A673 (cell line): ENCODE results near the gene THG1L. TPM values are rescaled to one million over a fixed set of nuclear protein-coding genes. Genes with fewer than 3 reads are reported as not detected.

Source experiments
- BruUV-seq: library from RNA; stranded (reverse); fragments of 400-500 nt; replicated peaks from 2 replicates; lab custom pipeline; 2021; lab: Mats Ljungman, UMichigan
- CTCF ChIA-PET: fragments of 300-600 bp; sonication (Branson Sonifier 250); formaldehyde crosslinking; loops from one replicate; lab custom pipeline; 2022; ENCODE audit warnings: antibody characterized with exemption; lab: Charles Lee
- POLR2A ChIA-PET: fragments of 300-600 bp; sonication (Branson Sonifier 250); formaldehyde crosslinking; loops from one replicate; lab custom pipeline; 2022; ENCODE audit warnings: antibody characterized with exemption; ENCODE audit not compliant: low non-redundant PET; lab: Charles Lee
- DNase-seq: peaks from one replicate; pipeline ENCODE4 v3.0.0-alpha.2; 2015; ENCODE audit warnings: low spot score
- H3K27ac ChIP-seq: fragments of 200-600 bp; sonication (generic); 2 replicates; pipeline ENCODE4 v1.5.1; 2016; ENCODE audit warnings: mixed run types, low read depth, mild to moderate bottlenecking, mixed read lengths, antibody characterized with exemption, low read length; ENCODE audit not compliant: poor library complexity, severe bottlenecking
- H3K27me3 ChIP-seq: fragments of 200-600 bp; sonication (generic); replicated peaks from 2 replicates; pipeline ENCODE4 v1.6.1; 2017; ENCODE audit warnings: mixed run types, low read depth, mild to moderate bottlenecking, mixed read lengths, antibody characterized with exemption, low read length; ENCODE audit not compliant: insufficient read depth, poor library complexity
- H3K36me3 ChIP-seq: fragments of 200-600 bp; sonication (generic); 2 replicates; pipeline ENCODE4 v1.6.1; 2016; ENCODE audit warnings: mixed run types, mild to moderate bottlenecking, mixed read lengths, antibody characterized with exemption, low read length; ENCODE audit not compliant: insufficient read depth, poor library complexity, severe bottlenecking
- H3K4me1 ChIP-seq: fragments of 200-600 bp; sonication (generic); 2 replicates; pipeline ENCODE4 v1.6.1; 2017; ENCODE audit warnings: mixed run types, mild to moderate bottlenecking, mixed read lengths, antibody characterized with exemption, low read length; ENCODE audit not compliant: insufficient read depth, poor library complexity, severe bottlenecking
- H3K4me3 ChIP-seq: fragments of 200-600 bp; sonication (generic); 2 replicates; pipeline ENCODE4 v1.5.1; 2016; ENCODE audit warnings: low read depth, mixed run types, mild to moderate bottlenecking, mixed read lengths, low read length; ENCODE audit not compliant: poor library complexity, severe bottlenecking
- H3K9me3 ChIP-seq: fragments of 200-600 bp; sonication (generic); 2 replicates; pipeline ENCODE4 v1.6.1; 2016; ENCODE audit warnings: mixed run types, low read depth, mild to moderate bottlenecking, mixed read lengths, antibody characterized with exemption, low read length; ENCODE audit not compliant: poor library complexity, severe bottlenecking
- EZH2 ChIP-seq: fragments of 200-600 bp; sonication (generic); IDR thresholded peaks from 2 replicates; pipeline ENCODE4 v1.6.1; 2017; ENCODE audit warnings: borderline replicate concordance, low read depth, mild to moderate bottlenecking, mixed read lengths, antibody characterized with exemption, low read length; ENCODE audit not compliant: poor library complexity, severe bottlenecking
- intact Hi-C: fragments of 100-400 bp; cut with micrococcal nuclease; formaldehyde crosslinking; loops from one replicate; pipeline ENCODE4 v1.10.0; 2022; ENCODE audit not compliant: unreplicated experiment
- total RNA-seq: library from RNA; stranded (reverse); gene quantifications from 2 replicates; pipeline ENCODE4 v1.2.3, GENCODE V29; 2021
- TF ChIP-seq, protein P1 (sequence below): fragments of 300-800, 200-600 bp; sonication (generic); conservative IDR thresholded peaks from 2 replicates; pipeline ENCODE4 v1.5.1; 2017; ENCODE audit warnings: low read depth, mild to moderate bottlenecking, antibody characterized with exemption, low read length, moderate library complexity, mixed read lengths

The THG1L gene
- total RNA-seq, 1 experiment from 2014 or later: 11.8 TPM

DNA sequence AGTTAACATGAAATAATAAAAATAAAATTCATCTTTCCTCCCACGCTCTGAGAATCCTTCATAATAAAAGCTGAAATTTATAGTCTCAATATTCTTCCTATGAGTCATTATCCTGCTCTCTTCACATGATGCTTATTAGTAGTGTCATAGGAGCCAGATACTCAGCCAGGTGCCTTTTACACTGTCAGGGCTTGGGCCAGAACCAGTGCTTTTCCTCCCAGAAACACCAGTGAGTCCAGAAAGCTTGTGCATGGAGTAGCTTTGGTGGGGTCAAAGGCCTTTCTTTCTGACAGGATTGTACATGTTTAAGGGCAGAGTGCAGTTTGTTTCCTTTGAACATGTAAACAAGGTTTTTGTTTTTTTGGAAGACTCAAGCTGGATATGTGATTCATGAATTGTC lies 19.1 kb downstream of the THG1L start:
- no TSS peak for BruUV-seq
- TF ChIP-seq EZH2: no peak
- TF ChIP-seq, protein P1, sequence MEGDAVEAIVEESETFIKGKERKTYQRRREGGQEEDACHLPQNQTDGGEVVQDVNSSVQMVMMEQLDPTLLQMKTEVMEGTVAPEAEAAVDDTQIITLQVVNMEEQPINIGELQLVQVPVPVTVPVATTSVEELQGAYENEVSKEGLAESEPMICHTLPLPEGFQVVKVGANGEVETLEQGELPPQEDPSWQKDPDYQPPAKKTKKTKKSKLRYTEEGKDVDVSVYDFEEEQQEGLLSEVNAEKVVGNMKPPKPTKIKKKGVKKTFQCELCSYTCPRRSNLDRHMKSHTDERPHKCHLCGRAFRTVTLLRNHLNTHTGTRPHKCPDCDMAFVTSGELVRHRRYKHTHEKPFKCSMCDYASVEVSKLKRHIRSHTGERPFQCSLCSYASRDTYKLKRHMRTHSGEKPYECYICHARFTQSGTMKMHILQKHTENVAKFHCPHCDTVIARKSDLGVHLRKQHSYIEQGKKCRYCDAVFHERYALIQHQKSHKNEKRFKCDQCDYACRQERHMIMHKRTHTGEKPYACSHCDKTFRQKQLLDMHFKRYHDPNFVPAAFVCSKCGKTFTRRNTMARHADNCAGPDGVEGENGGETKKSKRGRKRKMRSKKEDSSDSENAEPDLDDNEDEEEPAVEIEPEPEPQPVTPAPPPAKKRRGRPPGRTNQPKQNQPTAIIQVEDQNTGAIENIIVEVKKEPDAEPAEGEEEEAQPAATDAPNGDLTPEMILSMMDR: no peak
- H3K27ac ChIP-seq: no peak overlapping the region
- ChIA-PET CTCF (no interaction called here), POLR2A (no interaction called here)
- no peaks in the 10 kb centered on the region for H3K27me3 ChIP-seq
- intact Hi-C loops: no loop called here
- H3K36me3 ChIP-seq: no peaks in the 10 kb centered on the region
- peaks cover 4% of the 10 kb centered on the region for H3K4me1 ChIP-seq
- H3K4me3 ChIP-seq: no peak overlapping the region
- H3K9me3 ChIP-seq: no peaks in the 10 kb centered on the region
- DNase-seq: no peak

DNA sequence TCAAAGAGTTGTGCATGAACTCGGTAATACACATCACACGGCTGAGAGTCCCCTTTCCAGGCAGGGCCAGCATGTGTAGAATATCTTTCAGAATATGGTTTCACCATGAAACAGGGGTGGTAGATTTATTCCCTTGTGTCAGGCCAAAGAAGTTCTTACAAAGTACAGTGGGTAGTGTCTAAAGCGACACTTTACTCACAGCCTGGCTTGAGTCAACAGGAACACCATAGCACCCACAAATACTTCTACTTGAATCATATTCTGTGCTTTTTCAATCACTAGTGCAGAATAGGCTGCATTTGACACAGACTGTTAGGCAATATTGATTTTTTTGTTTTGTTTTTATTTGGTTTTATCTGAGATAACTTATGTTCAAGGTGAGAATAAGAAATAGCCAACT lies 24.9 kb downstream of the THG1L start:
- intact Hi-C loops: no loop called here
- H3K27me3 ChIP-seq: no peaks in the 10 kb centered on the region
- DNase-seq: no peak
- no TSS peak for BruUV-seq
- no peaks in the 10 kb centered on the region for H3K9me3 ChIP-seq
- H3K4me1 ChIP-seq: no peaks in the 10 kb centered on the region
- TF ChIP-seq EZH2: no peak
- TF ChIP-seq, protein P1: no peak
- no peaks in the 10 kb centered on the region for H3K36me3 ChIP-seq
- ChIA-PET CTCF (no interaction called here), POLR2A (no interaction called here)
- no peak overlapping the region for H3K27ac ChIP-seq
- no peak overlapping the region for H3K4me3 ChIP-seq

DNA sequence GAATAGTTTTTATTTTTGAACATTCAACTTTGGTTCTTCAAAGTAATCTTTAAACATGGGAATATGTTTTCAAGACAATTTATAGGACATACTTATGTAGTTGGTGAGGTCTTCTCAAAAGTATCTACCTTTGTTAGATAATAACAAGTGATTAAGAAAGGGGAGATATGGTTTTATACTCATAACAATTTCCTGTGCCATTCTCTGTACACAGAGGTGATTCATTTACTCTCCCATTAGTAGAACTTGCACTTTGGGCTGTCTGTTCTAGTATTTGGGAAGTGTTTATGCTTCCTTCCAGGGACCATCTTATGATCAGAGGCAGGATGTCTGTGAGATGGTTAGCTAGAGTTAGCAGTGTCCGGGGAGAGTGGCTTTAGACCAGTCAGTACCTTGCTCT lies 27.5 kb downstream of the THG1L start:
- Histone ChIP-seq H3K27ac (no peak overlapping the region), H3K4me3 (no peak overlapping the region), H3K36me3 (no peaks in the 10 kb centered on the region), H3K4me1 (no peaks in the 10 kb centered on the region), H3K9me3 (no peaks in the 10 kb centered on the region), H3K27me3 (no peaks in the 10 kb centered on the region)
- BruUV-seq: no TSS peak
- ChIA-PET CTCF (no interaction called here), POLR2A (no interaction called here)
- TF ChIP-seq EZH2: no peak
- TF ChIP-seq, protein P1: no peak
- intact Hi-C loops: no loop called here
- no peak for DNase-seq
